Activated naive CD4-positive, alpha-beta T cell treated with anti-CD3 and anti-CD28 coated beads, Interleukin-2, amount 50 U/mL, for 24 hours (primary cell): Measurements from ENCODE around the gene ATP2B2.
A peak's percentile ranks its signal among the peaks of the same experiment; 100 is the strongest.

Experiments
- H3K27ac Mint-ChIP-seq: one replicate; pipeline ENCODE4 v1.8.0; 2021; ENCODE audit warnings: mild to moderate bottlenecking, mixed read lengths
- H3K27me3 Mint-ChIP-seq: one replicate; pipeline ENCODE4 v1.8.0; 2021; ENCODE audit warnings: mixed read lengths
- H3K36me3 Mint-ChIP-seq: one replicate; pipeline ENCODE4 v1.8.0; 2021; ENCODE audit warnings: mixed read lengths
- H3K4me1 Mint-ChIP-seq: one replicate; pipeline ENCODE4 v1.8.0; 2021; ENCODE audit warnings: mixed read lengths
- H3K4me3 Mint-ChIP-seq: one replicate; pipeline ENCODE4 v1.8.0; 2021; ENCODE audit warnings: mild to moderate bottlenecking, mixed read lengths
- H3K9me3 Mint-ChIP-seq: one replicate; pipeline ENCODE4 v1.8.0; 2021; ENCODE audit warnings: mixed read lengths

ATP2B2 gene

DNA sequence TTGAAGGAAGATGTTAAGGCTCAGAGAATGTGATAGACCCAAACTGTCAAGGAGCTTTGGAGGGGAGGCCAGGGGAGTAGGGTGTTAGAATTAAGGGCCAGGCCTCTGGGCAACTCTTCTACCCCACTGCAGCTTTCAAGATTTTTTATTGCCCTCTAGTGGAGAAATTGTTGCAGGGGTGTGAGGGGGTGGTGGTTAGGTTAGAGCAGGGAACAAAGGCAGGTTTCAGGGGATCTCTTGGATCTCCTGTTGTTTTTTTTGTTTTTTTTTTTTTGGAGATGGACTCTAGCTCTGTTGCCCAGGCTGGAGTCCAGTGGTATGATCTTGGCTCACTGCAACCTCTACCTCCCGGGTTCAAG, 183.1 kb downstream of the ATP2B2 start:
- H3K36me3 Mint-ChIP-seq, result peaks cover 2% of the 10 kb centered on the region
- no peak overlapping the region for H3K27ac Mint-ChIP-seq
- no peaks in the 10 kb centered on the region for H3K27me3 Mint-ChIP-seq
- no peak overlapping the region for H3K4me3 Mint-ChIP-seq
- H3K4me1 Mint-ChIP-seq, result peaks cover 22% of the 10 kb centered on the region
- H3K9me3 Mint-ChIP-seq, result no peaks in the 10 kb centered on the region

DNA sequence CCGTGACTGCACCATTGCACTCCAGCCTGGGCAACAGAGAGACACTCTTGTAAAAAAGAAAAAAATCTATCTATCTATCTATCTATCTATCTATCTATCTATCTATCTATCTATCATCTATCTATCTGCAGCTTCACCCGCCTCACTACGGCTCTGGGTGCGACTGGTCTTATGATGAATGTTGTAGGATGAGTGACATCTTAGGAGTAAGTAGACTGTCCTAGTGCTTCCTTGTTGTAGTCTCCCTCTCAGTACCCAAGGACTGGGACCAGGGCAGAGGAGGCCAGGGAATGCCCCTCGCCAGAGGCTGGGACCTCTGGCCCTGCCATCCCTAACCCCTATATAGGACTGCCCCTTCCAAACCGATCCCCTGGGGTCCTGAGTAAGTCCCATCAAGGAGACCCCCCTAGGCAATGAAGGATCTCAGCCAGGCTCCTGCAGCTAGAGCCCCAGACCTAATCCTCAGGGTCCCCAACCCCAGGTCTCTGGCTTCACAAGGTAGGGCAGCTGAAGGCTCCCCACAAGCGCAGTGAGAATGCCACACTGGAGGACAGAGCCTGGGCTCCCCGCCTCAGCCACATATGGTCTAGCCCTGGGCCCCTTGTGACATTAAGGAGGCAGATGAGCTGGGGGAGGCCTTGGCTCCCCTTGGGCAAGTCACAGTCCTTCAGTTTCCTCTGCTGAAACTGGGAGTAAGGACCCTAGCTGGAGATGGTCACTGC, 183.6 kb downstream of the ATP2B2 start:
- H3K36me3 Mint-ChIP-seq, result peaks cover 2% of the 10 kb centered on the region
- no peaks in the 10 kb centered on the region for H3K9me3 Mint-ChIP-seq
- H3K4me1 Mint-ChIP-seq, result peaks cover 22% of the 10 kb centered on the region
- peak overlapping the region; percentile 91 for H3K27ac Mint-ChIP-seq
- no peaks in the 10 kb centered on the region for H3K27me3 Mint-ChIP-seq
- H3K4me3 Mint-ChIP-seq, result peak overlapping the region; percentile 95

DNA sequence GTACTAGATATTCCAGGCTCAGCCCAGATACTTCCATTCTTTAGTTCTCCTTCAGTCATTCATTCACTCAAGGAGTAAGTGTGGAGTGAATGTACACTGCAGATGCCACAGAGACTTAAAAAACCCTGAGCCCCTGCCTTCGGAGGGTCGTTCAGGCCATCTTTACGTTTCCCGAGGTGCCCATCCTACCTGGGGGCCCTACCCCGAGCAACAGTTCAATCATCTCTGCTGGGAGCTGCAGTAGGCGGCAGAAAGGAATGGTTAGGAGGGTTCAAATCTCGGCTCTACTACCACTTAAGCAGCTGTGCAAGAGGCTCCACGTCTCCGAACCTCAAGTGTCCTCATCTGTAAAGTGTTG, 185.1 kb downstream of the ATP2B2 start:
- Mint-ChIP-seq H3K27me3 (no peaks in the 10 kb centered on the region), H3K9me3 (no peaks in the 10 kb centered on the region), H3K27ac (peak overlapping the region; percentile 92), H3K36me3 (peaks cover 2% of the 10 kb centered on the region), H3K4me3 (peak overlapping the region; percentile 95), H3K4me1 (peaks cover 22% of the 10 kb centered on the region)

DNA sequence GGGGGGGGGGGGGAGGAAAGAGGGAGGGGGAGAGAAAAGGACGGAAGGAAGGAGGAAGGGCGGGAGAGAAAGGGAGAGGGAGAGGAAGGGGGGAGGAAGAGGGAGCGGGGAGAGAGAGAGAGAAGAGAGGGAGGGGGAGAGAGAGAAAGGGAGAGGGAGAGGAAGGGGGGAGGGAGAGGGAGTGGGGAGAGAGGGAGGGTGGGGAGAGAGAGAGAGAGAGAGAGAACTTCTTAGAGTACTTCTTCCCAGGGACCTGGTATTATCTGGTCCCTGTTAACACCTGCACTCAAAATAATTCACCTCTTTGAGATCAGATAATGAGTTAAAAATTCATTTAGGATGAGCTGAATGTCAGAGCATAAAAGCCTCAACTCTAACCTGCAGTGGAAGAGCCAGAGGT, 185.6 kb downstream of the ATP2B2 start:
- Mint-ChIP-seq H3K4me1 (peaks cover 22% of the 10 kb centered on the region), H3K9me3 (no peaks in the 10 kb centered on the region), H3K36me3 (peaks cover 2% of the 10 kb centered on the region), H3K4me3 (peak overlapping the region; percentile 95), H3K27ac (no peak overlapping the region), H3K27me3 (no peaks in the 10 kb centered on the region)

DNA sequence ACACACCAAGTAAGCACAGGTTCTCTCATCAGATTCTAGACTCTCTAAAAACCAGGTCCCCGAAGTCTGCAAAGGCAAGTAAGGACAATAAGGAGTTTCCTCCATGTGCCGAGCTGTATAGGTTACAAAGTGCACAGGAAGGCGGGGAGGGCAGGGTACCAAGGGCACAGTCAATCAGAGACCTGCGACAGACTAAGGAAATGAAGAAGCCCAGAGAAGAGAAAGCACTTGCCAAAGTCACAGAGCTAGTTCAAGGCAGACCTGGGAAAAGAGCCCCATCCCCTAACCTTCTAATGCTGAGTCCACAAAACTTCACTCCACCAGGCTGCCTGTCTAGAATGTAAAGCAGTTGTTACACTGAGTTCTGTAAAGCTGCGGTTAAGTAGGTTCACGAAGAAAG, 186.1 kb downstream of the ATP2B2 start:
- Mint-ChIP-seq H3K4me3 (peak overlapping the region; percentile 82), H3K9me3 (no peaks in the 10 kb centered on the region), H3K4me1 (peaks cover 22% of the 10 kb centered on the region), H3K36me3 (peaks cover 3% of the 10 kb centered on the region), H3K27ac (peak overlapping the region; percentile 65), H3K27me3 (no peaks in the 10 kb centered on the region)

DNA sequence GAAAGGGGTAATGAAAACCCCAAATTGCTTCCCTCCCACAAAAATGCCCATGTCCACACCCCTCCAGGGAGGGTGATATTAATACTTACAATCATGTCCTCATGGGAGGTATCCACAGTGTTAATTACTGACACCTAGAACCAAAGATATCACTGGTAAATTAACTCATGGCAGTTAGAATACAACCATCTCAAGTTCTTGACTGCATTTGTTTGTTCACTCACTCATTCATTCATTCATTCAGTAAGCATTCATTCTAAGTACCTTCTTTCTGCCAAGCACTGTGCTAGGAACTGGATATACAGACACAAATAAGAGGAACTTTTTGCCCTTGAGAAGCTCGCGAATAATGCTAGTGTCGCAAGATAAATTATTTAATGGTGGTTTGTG, 187.4 kb downstream of the ATP2B2 start:
- H3K4me1 Mint-ChIP-seq, result peaks cover 25% of the 10 kb centered on the region
- H3K27me3 Mint-ChIP-seq, result no peaks in the 10 kb centered on the region
- H3K4me3 Mint-ChIP-seq, result peak overlapping the region; percentile 47
- H3K27ac Mint-ChIP-seq, result peak overlapping the region; percentile 77
- H3K9me3 Mint-ChIP-seq, result no peaks in the 10 kb centered on the region
- H3K36me3 Mint-ChIP-seq, result peaks cover 4% of the 10 kb centered on the region

DNA sequence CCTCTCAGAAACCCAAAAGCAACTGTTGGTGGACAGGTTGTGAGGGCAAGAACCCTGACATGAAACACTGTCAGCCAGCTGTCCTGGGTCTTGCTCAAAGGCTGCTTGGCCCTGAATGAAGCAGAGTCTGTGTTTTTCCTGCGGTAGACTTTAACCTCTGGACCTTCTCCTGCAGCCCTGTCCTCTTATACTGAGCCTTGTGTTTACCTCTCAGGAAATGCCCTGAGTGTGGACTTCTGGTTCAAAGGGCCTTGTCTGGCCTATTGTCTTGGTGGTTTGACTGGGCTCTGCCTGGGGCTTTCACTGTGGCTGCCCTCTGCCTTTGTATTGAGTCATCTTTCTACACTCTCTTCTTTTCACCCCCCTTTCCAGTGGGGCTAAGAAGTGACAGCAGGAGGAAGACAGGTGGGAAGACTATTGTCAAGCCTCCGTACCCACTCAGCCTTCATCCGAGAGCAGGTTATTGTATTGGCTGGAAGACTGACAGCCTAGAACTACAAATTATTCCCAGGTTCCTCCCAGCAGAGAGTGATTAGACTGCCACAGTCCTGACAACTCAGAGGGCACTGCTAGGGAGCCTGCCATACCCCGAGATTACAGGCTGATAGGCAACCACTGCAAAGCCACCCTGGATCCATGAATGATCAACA, 187.9 kb downstream of the ATP2B2 start:
- Mint-ChIP-seq H3K4me1 (peaks cover 25% of the 10 kb centered on the region), H3K9me3 (no peaks in the 10 kb centered on the region), H3K36me3 (peaks cover 7% of the 10 kb centered on the region), H3K4me3 (peak overlapping the region; percentile 15), H3K27ac (no peak overlapping the region), H3K27me3 (no peaks in the 10 kb centered on the region)

DNA sequence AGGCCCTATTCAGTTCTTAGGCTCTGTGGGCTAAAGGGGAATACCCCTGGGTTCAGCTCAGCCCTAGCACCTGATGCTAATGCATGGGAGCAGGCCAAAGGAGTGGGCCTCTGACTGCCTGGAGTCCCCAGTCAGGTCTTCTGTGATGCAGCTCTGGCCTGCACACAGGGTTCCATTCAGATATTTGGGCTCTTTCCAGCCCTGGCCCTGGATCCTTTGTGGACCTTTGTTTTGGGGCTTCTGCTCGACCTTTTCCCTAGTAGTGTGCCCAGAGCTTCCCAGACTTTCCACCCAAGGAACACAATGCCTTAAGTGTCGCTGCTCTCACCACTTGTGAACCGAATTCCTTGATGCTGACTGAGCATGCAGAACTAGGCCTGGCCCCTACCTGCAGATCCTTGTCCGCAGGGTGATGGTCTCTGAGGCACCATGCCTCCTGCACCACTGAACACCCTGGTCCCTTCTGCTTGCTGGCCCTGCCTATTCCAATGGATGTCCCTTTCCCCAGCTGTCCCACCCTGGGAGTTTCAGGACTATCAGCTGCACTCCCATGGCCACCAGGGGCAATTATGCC, 189.5 kb downstream of the ATP2B2 start:
- Mint-ChIP-seq H3K4me1 (peaks cover 17% of the 10 kb centered on the region), H3K4me3 (no peak overlapping the region), H3K9me3 (no peaks in the 10 kb centered on the region), H3K27ac (no peak overlapping the region), H3K36me3 (peaks cover 11% of the 10 kb centered on the region), H3K27me3 (no peaks in the 10 kb centered on the region)

DNA sequence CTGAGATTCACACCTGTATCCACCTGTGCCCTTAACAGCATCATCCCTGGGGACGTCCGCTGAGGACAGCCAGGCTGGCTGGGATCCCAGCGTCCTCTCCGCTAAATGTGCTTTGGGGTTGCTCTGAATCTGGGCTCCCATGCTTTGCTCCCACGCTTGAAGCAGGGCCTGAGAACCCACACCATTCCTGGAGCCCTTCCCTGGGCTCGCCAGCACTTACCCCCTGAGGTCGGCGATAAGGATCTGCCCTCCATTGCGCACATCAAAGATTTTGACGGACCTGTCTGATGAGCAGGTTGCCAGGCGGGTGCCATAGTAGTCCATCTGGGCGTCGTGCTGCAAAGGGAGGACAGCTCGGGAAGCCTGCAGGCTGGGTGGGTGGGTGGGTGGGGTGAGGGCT, 190.3 kb downstream of the ATP2B2 start:
- H3K36me3 Mint-ChIP-seq, result peaks cover 11% of the 10 kb centered on the region
- no peaks in the 10 kb centered on the region for H3K27me3 Mint-ChIP-seq
- no peak overlapping the region for H3K4me3 Mint-ChIP-seq
- H3K4me1 Mint-ChIP-seq, result peaks cover 17% of the 10 kb centered on the region
- H3K9me3 Mint-ChIP-seq, result no peaks in the 10 kb centered on the region
- no peak overlapping the region for H3K27ac Mint-ChIP-seq

DNA sequence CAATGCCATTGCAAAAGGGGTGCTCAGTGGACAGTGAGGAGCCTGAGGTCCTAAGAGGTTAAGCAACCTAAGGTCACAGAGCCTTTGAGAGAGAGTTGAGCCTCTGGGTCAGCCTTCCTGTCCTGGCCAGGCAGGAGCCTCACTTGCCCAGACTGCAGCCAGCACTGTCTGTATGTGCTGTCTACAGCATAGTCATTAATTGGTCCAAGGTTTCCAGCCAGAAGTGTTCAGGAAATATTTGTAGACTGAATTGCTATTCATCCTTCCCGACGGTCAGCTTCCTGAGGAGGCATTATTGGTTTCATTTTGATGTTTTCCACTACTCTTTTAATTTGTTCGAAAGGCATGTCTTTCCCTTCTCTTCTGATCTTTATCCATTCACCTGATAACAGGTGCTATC, 192.5 kb downstream of the ATP2B2 start:
- Mint-ChIP-seq H3K27ac (peak overlapping the region; percentile 48), H3K36me3 (peaks cover 17% of the 10 kb centered on the region), H3K4me1 (peaks cover 4% of the 10 kb centered on the region), H3K4me3 (no peak overlapping the region), H3K27me3 (no peaks in the 10 kb centered on the region), H3K9me3 (no peaks in the 10 kb centered on the region)

DNA sequence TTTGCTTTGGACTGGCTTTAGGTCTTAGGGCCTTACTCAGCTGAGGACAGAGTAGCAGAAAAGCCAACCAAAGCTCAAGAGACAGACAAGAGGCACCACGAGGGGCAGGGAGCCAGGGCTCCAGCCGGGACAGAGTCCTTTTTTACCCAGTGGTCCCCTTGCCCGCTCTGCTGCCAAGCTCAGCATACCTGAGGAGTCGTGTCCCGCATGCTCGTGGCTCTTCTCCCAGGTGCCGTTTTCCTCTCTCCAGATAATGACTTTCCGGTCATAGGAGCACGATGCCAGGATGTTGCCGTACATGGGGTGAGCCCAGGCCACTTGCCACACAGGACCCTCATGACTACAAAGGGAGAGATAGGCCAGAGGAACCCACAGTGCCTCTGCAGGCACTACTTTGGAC, 193.0 kb downstream of the ATP2B2 start:
- Mint-ChIP-seq H3K27ac (no peak overlapping the region), H3K9me3 (no peaks in the 10 kb centered on the region), H3K36me3 (peaks cover 15% of the 10 kb centered on the region), H3K27me3 (no peaks in the 10 kb centered on the region), H3K4me3 (no peak overlapping the region), H3K4me1 (peaks cover 3% of the 10 kb centered on the region)

DNA sequence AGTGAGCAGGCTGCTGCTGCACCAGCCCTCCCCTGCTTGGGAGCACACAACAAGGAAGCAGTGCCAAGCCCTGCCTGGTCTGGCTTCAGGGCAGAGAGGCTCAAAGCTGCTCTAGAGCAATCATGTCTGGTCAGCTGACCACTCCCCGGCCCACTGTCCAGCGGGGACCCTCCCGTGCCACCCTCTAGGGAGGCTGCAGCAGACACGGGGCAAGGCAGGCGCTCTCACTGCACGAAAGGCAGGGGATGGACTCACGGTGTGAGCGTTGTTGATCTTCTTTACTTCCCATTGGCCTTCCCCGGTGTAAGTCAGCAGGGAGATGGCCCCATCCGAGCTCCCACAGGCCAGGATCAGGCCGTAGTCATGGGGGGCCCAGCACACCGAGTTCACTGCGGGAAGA, 193.7 kb downstream of the ATP2B2 start:
- no peak overlapping the region for H3K4me3 Mint-ChIP-seq
- H3K27me3 Mint-ChIP-seq, result no peaks in the 10 kb centered on the region
- H3K9me3 Mint-ChIP-seq, result no peaks in the 10 kb centered on the region
- H3K4me1 Mint-ChIP-seq, result peaks cover 3% of the 10 kb centered on the region
- peaks cover 15% of the 10 kb centered on the region for H3K36me3 Mint-ChIP-seq
- no peak overlapping the region for H3K27ac Mint-ChIP-seq

DNA sequence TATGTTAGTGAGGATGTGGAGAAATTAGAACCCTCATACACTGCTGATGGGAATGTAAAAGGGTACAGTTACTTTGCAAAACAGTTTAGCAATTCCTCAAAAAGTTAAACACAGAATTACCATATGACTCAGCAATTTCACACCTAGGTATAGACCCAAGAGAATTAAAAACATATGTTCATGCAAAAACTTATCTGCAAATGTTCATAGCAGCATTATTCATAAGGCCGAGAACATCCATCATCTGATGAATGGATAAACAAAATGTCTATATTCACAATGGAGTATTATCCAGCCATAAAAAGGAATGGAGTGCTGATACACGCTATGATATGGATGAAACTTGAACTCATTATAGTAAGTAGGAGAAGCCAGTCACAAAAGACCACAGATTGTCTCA, 194.8 kb downstream of the ATP2B2 start:
- no peak overlapping the region for H3K27ac Mint-ChIP-seq
- H3K9me3 Mint-ChIP-seq, result no peaks in the 10 kb centered on the region
- no peak overlapping the region for H3K4me3 Mint-ChIP-seq
- H3K4me1 Mint-ChIP-seq, result peaks cover 3% of the 10 kb centered on the region
- H3K36me3 Mint-ChIP-seq, result peaks cover 18% of the 10 kb centered on the region
- H3K27me3 Mint-ChIP-seq, result no peaks in the 10 kb centered on the region

DNA sequence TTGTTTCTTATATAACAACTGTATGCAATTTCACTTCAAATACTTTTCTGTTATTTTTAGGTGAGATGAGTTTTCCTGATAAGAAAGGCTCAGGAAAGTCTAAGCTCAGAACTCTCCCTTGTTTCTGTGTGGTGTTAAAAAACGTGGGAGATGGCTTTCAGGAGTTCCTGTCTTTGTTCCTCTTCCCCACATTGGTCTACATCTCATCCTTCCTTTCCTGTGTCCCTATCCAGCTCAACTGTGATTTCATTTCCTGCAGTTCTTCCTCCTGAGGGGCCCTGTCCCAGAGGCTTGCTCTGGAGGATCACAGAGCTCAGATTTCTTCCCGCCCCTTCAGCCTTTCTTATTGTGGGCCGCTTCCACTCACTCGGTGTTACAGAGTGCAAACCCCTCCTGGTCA, 195.7 kb downstream of the ATP2B2 start:
- H3K9me3 Mint-ChIP-seq, result no peaks in the 10 kb centered on the region
- peak overlapping the region; percentile 73 for H3K27ac Mint-ChIP-seq
- no peaks in the 10 kb centered on the region for H3K27me3 Mint-ChIP-seq
- H3K4me1 Mint-ChIP-seq, result peaks cover 3% of the 10 kb centered on the region
- H3K4me3 Mint-ChIP-seq, result no peak overlapping the region
- H3K36me3 Mint-ChIP-seq, result peaks cover 18% of the 10 kb centered on the region

DNA sequence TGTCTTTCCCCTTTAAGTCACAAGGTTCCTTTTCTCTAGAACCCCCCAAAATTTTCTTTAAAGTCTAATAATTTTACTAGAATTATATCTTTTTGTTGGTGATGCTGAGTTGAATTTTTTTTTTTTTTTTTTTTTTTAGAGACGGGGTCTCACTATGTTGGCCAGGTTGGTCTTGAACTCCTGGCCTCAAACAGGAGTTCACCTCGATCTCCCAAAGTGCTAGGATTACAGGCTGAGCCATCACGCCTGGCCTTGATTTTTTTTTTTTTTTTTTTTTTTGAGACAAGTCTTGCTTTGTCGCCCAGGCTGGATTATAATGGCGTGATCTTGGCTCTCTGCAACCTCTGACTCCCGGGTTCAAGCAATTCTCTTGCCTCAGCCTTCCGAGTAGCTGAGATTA, 196.7 kb downstream of the ATP2B2 start:
- H3K36me3 Mint-ChIP-seq, result peaks cover 17% of the 10 kb centered on the region
- no peak overlapping the region for H3K27ac Mint-ChIP-seq
- peaks cover 3% of the 10 kb centered on the region for H3K4me1 Mint-ChIP-seq
- no peaks in the 10 kb centered on the region for H3K9me3 Mint-ChIP-seq
- no peaks in the 10 kb centered on the region for H3K27me3 Mint-ChIP-seq
- H3K4me3 Mint-ChIP-seq, result no peak overlapping the region

DNA sequence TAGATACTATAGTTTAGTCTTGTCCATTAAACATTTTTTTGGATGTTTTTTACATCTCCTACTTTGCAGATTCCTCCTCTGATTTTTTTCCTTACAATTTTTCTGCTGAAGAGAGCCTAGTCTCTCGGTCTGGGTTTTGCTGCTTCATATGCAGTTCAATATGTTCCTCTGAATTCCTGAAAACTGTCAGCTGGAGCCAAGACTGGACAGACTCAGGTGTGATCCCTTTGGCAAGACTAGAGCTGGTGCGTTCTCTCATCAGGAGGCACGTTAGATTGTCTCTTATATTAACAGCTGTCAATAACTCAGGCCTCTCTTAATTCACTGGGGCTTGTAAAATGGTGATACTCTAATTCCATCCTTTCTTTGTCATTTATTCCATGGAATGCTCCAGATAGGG, 199.2 kb downstream of the ATP2B2 start:
- Mint-ChIP-seq H3K27me3 (no peaks in the 10 kb centered on the region), H3K4me1 (no peaks in the 10 kb centered on the region), H3K27ac (peak overlapping the region; percentile 39), H3K9me3 (no peaks in the 10 kb centered on the region), H3K36me3 (peaks cover 16% of the 10 kb centered on the region), H3K4me3 (no peak overlapping the region)
